Measurements from ENCODE around the gene ECHS1.
"Not testable (repeated sequence)": the region's sequence is repeated elsewhere in the genome, so short reads cannot be mapped to it uniquely, and the experiment has no call there.

ECHS1 gene

GRCh38 chr10:133377025-133377817 lies 4.1 kb upstream of the ECHS1 start:
- DNase-seq: no peak

DNA sequence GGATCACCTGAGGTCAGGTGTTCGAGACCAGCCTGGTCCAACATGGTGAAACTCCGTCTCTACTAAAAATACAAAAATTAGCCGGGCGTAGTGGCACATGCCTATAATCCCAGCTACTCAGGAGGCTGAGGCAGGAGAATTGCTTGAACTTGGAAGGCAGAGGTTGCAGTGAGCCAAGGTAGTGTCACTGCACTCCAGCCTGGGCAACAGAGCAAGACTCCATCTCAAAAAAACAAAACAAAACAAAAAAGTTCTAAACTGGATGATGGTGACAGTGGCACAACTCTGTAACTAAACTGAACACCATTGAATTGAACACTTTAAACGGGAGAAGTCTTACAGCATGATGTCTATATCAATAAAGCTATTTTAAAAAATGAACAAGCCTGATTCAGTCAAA lies 3.0 kb upstream of the ECHS1 start:
- not testable (repeated sequence) for DNase-seq

DNA sequence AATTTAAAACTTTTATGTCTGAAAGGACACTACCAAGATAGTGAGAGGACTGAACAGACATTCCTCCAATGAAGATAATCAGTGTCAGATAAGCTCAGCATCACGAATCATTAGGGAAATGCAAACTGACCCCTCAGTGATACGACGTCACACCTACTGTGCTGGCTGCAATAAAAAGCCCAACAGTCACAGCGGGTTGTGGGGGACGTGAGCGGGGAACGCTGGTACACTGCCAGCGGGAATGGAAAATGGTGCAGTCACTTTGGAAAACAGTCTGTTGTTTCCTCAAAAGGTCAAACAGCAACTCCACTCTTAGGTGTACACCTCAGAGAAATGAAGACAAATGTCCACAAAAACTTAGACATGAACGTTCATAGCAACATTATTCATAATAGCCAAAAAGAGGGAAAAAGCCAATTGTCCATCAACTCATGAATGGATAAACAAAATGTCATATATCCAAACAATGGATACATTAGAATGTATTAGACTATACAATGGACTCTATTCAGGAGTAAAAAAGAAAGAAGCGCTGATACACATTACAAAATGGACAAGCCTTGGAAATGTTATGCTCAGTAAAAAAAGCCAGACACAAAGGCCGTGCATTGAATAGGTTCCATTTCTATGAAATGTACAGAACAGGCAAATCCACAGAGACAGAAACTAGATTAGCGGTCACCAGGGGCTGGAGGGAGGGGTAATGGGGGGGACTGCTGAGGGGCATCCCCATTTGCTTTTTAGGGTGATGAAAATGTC lies 2.4 kb upstream of the ECHS1 start:
- DNase-seq: no peak

GRCh38 chr10:133372507-133372906 lies 647 bp downstream of the ECHS1 start:
- no peak for DNase-seq

- no peak for DNase-seq
These were observed 2.9 kb downstream of the ECHS1 start for GRCh38 chr10:133370030-133370786.

GRCh38 chr10:133368153-133368552 lies 5.0 kb downstream of the ECHS1 start:
- no peak for DNase-seq

DNA sequence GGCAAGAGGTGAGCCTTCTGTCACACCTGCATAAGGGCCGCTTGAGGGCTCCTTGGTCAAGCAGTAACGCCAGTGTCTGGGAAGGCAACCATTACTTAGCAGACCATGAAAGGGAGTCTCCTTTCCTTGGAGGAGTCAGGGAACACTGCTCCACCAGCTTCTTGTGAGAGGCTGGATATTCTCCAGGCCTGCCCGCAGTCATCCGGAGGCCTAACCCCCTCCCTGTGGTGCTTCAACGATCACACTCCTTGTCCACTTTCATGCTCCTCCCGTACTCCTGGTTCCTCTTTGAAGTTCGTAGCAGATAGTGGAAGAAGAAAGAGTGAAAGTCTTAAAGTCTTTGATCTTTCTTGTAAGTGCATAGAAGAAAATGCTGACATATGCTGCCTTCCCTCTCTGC lies 5.7 kb downstream of the ECHS1 start:
- not testable (repeated sequence) for DNase-seq

- no peak for DNase-seq
These were observed 6.4 kb downstream of the ECHS1 start for GRCh38 chr10:133366751-133367150.

- no peak for DNase-seq
These were observed 7.0 kb downstream of the ECHS1 start for GRCh38 chr10:133366130-133366478.

GRCh38 chr10:133365461-133366129 lies 7.6 kb downstream of the ECHS1 start:
- no peak for DNase-seq

DNA sequence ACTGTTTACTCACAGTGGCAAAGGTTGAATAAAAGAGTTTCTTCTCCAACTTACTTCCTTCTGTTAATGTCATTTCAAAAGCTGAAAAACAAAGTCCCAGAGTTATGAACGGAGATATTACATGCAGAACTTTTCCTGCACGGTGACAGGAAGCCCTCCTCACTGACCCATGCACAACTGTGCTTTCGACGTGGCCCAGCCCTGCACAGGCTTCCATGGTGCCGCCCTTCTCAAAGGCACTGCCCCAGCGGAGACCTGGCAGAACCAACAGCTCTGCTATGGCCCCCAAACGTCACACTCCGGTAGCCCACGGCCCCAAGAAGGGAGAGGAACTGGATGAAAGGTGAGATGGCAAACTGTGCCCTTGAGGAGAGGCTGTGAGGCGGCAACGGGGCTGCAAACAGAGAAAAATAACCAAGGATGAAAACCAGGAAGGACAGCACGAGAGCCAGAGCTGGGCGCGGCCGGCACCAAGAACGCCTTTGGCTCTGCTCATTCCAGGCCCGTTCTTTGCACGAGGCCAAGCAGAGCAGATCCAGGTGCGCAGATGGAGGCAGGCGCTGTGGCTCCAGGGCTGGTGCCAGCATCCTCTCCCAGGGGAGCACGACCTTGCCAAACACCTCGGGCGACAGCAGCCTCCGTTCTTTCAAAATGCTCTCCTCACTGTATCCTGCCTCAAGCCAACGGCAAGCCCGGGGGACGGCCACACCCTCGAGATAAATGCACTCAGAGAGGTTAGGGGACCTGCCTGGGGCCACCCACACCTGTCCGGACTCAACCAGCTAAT lies 8.3 kb downstream of the ECHS1 start:
- DNase-seq: peak; percentile 38

- DNase-seq: no peak
These were observed 10.3 kb downstream of the ECHS1 start for GRCh38 chr10:133362846-133363245.

GRCh38 chr10:133361773-133362441 lies 11.2 kb downstream of the ECHS1 start:
- no peak for DNase-seq

DNA sequence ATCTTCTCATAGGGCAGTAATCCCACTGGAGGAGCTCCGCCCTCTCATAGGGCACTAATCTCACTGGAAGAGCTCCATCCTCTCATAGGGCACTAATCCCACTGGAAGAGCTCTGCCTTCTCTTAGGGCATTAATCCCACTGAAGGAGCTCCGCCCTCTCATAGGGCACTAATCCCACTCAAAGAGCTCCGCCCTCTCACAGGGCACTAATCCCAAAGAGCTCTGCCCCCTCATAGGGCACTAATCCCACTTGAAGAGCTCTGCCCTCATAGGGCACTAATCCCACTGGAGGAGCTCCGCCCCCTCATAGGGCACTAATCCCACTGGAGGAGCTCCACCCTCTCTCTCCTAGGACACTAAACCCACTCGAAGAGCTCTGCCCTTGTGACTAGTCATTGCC lies 11.9 kb downstream of the ECHS1 start:
- DNase-seq: no peak

DNA sequence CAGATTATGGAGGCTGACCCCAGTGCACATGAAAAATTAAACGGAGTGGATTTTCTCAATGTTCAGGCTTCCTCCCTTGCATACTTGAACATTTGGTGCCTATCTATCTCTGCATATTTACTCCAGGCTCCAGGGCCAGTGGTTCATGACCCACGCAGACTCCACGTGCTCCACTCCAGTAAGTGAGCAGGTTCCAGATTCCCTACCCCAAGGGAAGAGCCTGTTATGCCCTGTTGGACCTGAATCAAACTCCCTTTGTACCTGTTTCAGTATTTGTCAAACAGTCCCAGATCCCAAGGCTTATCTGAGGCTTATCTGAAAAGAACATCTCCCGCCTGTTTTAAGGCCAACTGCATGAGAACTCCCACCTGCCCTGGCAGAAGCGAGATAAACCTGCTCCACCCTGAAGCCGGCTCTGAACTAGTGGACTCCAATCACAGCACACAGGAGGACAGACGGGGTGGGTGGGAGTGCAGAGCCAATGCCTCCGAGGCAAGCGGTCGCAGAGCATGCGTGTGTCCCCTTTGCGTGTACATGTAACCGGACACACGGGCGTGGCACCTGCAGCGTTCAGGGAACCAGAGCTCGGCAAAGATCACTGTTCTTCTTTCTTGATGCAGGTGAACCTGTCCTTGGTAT lies 13.1 kb downstream of the ECHS1 start:
- no peak for DNase-seq

DNA sequence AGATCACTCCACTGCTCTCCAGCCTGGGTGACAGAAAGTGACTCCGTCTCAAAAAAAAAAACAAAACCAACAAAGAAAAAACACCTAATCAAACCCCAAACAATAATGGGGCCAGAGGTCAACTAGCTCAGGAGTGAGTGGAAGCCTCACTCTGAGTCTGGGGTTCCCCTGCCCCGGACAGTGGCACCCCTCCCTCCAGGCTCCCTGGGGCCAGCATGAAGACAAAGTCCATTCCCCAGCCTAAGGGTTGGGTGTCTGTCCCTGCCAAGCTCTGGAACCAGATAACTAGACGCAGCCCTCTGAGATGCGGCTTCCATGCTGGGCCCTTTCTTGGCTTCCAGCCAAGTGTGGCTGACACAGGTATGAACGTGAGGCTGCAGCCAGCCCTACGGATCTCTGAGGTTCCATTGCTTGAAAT lies 13.6 kb downstream of the ECHS1 start:
- peak; percentile 22 for DNase-seq

DNA sequence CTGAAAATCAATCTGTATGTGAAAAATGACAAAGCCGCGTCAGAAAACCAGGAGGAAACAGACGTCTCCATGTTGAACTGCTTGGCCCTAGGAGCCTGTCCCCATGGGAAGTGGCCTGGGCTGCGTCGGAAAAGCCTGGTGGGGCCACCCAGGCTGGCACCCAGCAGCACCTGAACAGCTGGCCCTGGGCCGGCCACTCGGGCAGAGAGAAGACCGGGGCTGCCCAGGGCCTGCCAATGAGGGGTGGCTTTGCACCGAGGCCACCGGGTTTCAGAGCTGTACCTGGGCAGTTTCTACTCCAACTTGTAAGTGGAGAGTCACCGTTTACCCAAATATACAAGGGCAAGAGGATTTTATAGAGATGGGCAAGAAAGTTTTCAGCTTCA lies 14.2 kb downstream of the ECHS1 start:
- no peak for DNase-seq

DNA sequence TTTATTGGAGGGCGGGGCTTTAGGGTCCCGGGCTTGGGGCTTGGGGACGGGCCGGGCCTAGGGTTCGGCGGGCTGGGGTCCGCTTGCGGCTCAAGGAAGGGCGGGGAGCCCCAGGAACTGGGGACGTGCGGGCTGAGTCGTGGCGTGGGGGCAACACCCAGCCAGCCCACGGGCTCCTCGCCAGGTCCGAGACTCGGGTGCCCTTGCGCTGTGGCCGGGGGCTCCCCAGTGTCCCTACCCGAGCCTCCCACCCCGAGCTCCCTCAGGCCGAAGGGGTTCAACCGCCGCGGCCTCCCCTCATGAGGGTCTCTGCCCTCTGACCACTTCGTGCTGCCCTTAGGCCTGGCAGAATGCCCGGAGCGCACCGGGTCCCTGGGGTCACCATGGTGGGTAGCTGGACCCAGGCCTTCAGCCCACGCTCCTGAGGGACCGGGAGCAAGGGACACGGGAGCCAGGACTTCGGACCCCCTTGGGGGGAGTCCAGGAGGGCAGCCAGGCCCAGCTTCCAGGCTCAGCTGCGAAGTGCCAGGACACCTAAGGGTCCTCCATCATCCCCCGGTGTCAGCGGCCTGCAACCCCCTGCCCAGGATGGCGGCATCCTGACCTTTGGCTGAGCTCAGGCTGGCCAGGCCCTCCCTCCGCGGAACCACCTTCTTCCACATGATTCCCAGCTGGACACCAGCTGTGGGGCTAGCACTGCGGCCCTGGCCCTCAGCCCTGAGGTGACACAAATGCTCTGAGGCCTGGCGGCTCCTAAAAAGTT lies 14.8 kb downstream of the ECHS1 start:
- DNase-seq: no peak

- DNase-seq: no peak
These were observed 15.6 kb downstream of the ECHS1 start, which contains the start of gene FUOM for GRCh38 chr10:133357285-133358161. TSS of gene FUOM (minus strand) at chr10:133358019. CDS start at chr10:133358007, 12 bp downstream.

All from NCI-H1105 treated with DMSO at 0.1 percent for 48 hours (cell line).